WTC11 (cell line): Measurements from ENCODE around the gene PLPP1. TPM values are rescaled to one million over a fixed set of nuclear protein-coding genes. Genes with fewer than 3 reads are reported as not detected.
A peak's percentile ranks its signal among the peaks of the same experiment; 100 is the strongest.

ENCODE experiments used
- ATAC-seq: fragments of 200-7000 bp; cut with Tn5 transposase; 2 replicates; pipeline ENCODE4 v1.10.0; 2021; ENCODE audit warnings: mild to moderate bottlenecking, moderate library complexity
- CTCF ChIA-PET: fragments of 300-600 bp; sonication (Branson Sonifier 250); formaldehyde crosslinking; loops from one replicate; lab custom pipeline; 2021; ENCODE audit warnings: antibody characterized with exemption; lab: Charles Lee
- POLR2A ChIA-PET: fragments of 350-600 bp; sonication (Branson Sonifier 250); formaldehyde crosslinking; loops from one replicate; lab custom pipeline; 2021; ENCODE audit warnings: antibody characterized with exemption; lab: Charles Lee
- DNase-seq: peaks from one replicate; pipeline ENCODE4 v3.0.0; 2021; ENCODE audit warnings: low spot score
- H3K27ac Mint-ChIP-seq: 2 replicates; pipeline ENCODE4 v1.8.0; 2021; ENCODE audit warnings: mixed read lengths
- H3K27me3 Mint-ChIP-seq: 2 replicates; pipeline ENCODE4 v1.8.0; 2021; ENCODE audit warnings: low read depth, mild to moderate bottlenecking, moderate library complexity, mixed read lengths
- H3K36me3 Mint-ChIP-seq: 2 replicates; pipeline ENCODE4 v1.8.0; 2021; ENCODE audit warnings: mixed read lengths
- H3K4me1 Mint-ChIP-seq: 2 replicates; pipeline ENCODE4 v1.8.0; 2022; ENCODE audit warnings: mixed read lengths
- H3K4me3 Mint-ChIP-seq: 2 replicates; pipeline ENCODE4 v1.8.0; 2021; ENCODE audit warnings: mild to moderate bottlenecking, moderate library complexity, mixed read lengths
- H3K9me3 Mint-ChIP-seq: 2 replicates; pipeline ENCODE4 v1.8.0; 2021; ENCODE audit warnings: mixed read lengths
- ERG ChIP-seq: fragments of 250-450 bp; sonication (Bioruptor Pico); IDR thresholded peaks from 2 replicates; pipeline ENCODE4 v1.8.0; 2021; ENCODE audit warnings: mild to moderate bottlenecking
- FOXJ3 ChIP-seq: sonication (generic); formaldehyde crosslinking; IDR thresholded peaks from 2 replicates; pipeline ENCODE4 v1.9.0; 2021; ENCODE audit warnings: missing genetic modification reagents, mild to moderate bottlenecking, borderline replicate concordance
- MXD4 ChIP-seq: fragments of 250-450 bp; sonication (Bioruptor Pico); IDR thresholded peaks from 2 replicates; pipeline ENCODE4 v1.8.0; 2021; ENCODE audit warnings: mild to moderate bottlenecking, moderate library complexity, borderline replicate concordance
- NFATC4 ChIP-seq: fragments of 250-450 bp; sonication (Bioruptor Pico); IDR thresholded peaks from 2 replicates; pipeline ENCODE4 v1.9.0; 2021; ENCODE audit warnings: mild to moderate bottlenecking
- NFE2L1 ChIP-seq: sonication (generic); formaldehyde crosslinking; IDR thresholded peaks from 2 replicates; pipeline ENCODE4 v1.8.1; 2023; ENCODE audit warnings: missing genetic modification reagents
- NR2C2 ChIP-seq: sonication (generic); formaldehyde crosslinking; IDR thresholded peaks from 2 replicates; pipeline ENCODE4 v1.8.0; 2022; ENCODE audit warnings: mild to moderate bottlenecking, missing genetic modification reagents
- RELA ChIP-seq: sonication (generic); formaldehyde crosslinking; IDR thresholded peaks from 2 replicates; pipeline ENCODE4 v1.8.1; 2022; ENCODE audit warnings: missing genetic modification reagents, mild to moderate bottlenecking, borderline replicate concordance
- RORB ChIP-seq: fragments of 250-450 bp; sonication (Bioruptor Pico); IDR thresholded peaks from 2 replicates; pipeline ENCODE4 v1.9.0; 2021; ENCODE audit warnings: mild to moderate bottlenecking
- SMAD3 ChIP-seq: sonication (generic); formaldehyde crosslinking; IDR thresholded peaks from 2 replicates; pipeline ENCODE4 v1.8.0; 2022; ENCODE audit warnings: missing genetic modification reagents, mild to moderate bottlenecking, borderline replicate concordance
- SOX15 ChIP-seq: fragments of 250-450 bp; sonication (Bioruptor Pico); IDR thresholded peaks from 2 replicates; pipeline ENCODE4 v1.9.0; 2021; ENCODE audit warnings: mild to moderate bottlenecking
- ZBTB21 ChIP-seq: sonication (generic); formaldehyde crosslinking; IDR thresholded peaks from 2 replicates; pipeline ENCODE4 v1.8.1; 2023; ENCODE audit warnings: mild to moderate bottlenecking, missing genetic modification reagents, borderline replicate concordance
- ZNF121 ChIP-seq: sonication (generic); formaldehyde crosslinking; IDR thresholded peaks from 2 replicates; pipeline ENCODE4 v1.8.0; 2023; ENCODE audit warnings: missing genetic modification reagents
- ZNF138 ChIP-seq: sonication (generic); formaldehyde crosslinking; conservative IDR thresholded peaks from 2 replicates; pipeline ENCODE4 v1.8.1; 2022; ENCODE audit warnings: mild to moderate bottlenecking, moderate library complexity, missing genetic modification reagents
- ZNF219 ChIP-seq: sonication (generic); formaldehyde crosslinking; IDR thresholded peaks from 2 replicates; pipeline ENCODE4 v1.8.0; 2023; ENCODE audit warnings: missing genetic modification reagents, mild to moderate bottlenecking, borderline replicate concordance
- ZNF232 ChIP-seq: sonication (generic); formaldehyde crosslinking; IDR thresholded peaks from 2 replicates; pipeline ENCODE4 v1.8.0; 2022; ENCODE audit warnings: mild to moderate bottlenecking, missing genetic modification reagents
- total RNA-seq: library from RNA; stranded (reverse); gene quantifications from 3 replicates; pipeline ENCODE4 v1.2.3, GENCODE V29; 2021
- TF ChIP-seq, protein P1 (sequence below): fragments of 200-600 bp; IDR thresholded peaks from 2 replicates; pipeline ENCODE4 v1.8.0; 2022; ENCODE audit warnings: antibody characterized with exemption
- TF ChIP-seq, protein P2 (sequence below): sonication (generic); formaldehyde crosslinking; IDR thresholded peaks from 2 replicates; pipeline ENCODE4 v1.8.0; 2023; ENCODE audit warnings: missing genetic modification reagents
- TF ChIP-seq, protein P3 (sequence below): sonication (generic); formaldehyde crosslinking; IDR thresholded peaks from 2 replicates; pipeline ENCODE4 v1.8.0; 2022; ENCODE audit warnings: mild to moderate bottlenecking, missing genetic modification reagents
- TF ChIP-seq, protein P4 (sequence below): sonication (generic); formaldehyde crosslinking; IDR thresholded peaks from 2 replicates; pipeline ENCODE4 v1.8.1; 2022; ENCODE audit warnings: low read depth, mild to moderate bottlenecking, moderate library complexity, missing genetic modification reagents, borderline replicate concordance
- TF ChIP-seq, protein P5 (sequence below): fragments of 250-450 bp; sonication (Bioruptor Pico); IDR thresholded peaks from 2 replicates; pipeline ENCODE4 v1.9.0; 2021; ENCODE audit warnings: mild to moderate bottlenecking

PLPP1 gene
- total RNA-seq, 1 experiment from 2014 or later = 43.2 TPM

DNA sequence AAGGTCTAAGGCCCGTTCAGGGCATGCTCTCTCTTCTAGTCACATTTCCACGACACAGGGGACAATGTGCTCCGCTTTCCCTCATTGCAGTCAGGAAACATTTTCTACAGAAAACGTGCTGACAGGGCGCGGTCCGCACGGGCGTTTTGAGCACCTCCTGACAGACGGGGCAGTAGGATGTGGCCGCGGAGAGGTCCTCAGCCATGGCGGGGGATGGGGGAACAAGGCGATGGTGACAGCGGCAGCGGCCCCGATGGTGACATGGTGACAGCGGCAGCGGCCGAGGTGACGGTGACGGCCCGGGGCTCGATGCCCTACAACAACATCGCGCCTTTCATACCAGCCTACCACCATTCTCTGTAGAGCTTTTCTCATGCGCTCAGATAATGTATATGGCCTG is 4.1 kb downstream of the PLPP1 start:
- Mint-ChIP-seq H3K36me3 (peaks cover 4% of the 10 kb centered on the region; the same call in 1 of the 2 replicates), H3K4me3 (no peak overlapping the region), H3K9me3 (no peaks in the 10 kb centered on the region), H3K4me1 (peaks cover 56% of the 10 kb centered on the region), H3K27me3 (no peaks in the 10 kb centered on the region)
- peak; percentile 22 for DNase-seq
- POLR2A ChIA-PET = no interaction called here
- CTCF ChIA-PET = no interaction called here
- ATAC-seq = no peak
- TF ChIP-seq, protein P1, sequence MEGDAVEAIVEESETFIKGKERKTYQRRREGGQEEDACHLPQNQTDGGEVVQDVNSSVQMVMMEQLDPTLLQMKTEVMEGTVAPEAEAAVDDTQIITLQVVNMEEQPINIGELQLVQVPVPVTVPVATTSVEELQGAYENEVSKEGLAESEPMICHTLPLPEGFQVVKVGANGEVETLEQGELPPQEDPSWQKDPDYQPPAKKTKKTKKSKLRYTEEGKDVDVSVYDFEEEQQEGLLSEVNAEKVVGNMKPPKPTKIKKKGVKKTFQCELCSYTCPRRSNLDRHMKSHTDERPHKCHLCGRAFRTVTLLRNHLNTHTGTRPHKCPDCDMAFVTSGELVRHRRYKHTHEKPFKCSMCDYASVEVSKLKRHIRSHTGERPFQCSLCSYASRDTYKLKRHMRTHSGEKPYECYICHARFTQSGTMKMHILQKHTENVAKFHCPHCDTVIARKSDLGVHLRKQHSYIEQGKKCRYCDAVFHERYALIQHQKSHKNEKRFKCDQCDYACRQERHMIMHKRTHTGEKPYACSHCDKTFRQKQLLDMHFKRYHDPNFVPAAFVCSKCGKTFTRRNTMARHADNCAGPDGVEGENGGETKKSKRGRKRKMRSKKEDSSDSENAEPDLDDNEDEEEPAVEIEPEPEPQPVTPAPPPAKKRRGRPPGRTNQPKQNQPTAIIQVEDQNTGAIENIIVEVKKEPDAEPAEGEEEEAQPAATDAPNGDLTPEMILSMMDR = no peak
- 0 out of 2 replicates have a peak, but pooled peaks have one; percentile 29 for TF ChIP-seq ZNF121 (CRISPR knock-in tag)
- TF ChIP-seq, all 79 proteins: peak for 1
- 0 out of 2 replicates have a peak overlapping the region, but pooled peaks have one; percentile 5 for H3K27ac Mint-ChIP-seq

- Mint-ChIP-seq H3K27me3 (no peaks in the 10 kb centered on the region), H3K4me3 (no peak overlapping the region), H3K27ac (no peak overlapping the region), H3K4me1 (peaks cover 38% of the 10 kb centered on the region), H3K36me3 (0 out of 2 replicates have a peak, but pooled peaks cover 3% of the 10 kb centered on the region), H3K9me3 (no peaks in the 10 kb centered on the region)
- ChIA-PET CTCF (no interaction called here), POLR2A (no interaction called here)
- DNase-seq = no peak
- TF ChIP-seq MXD4 (CRISPR knock-in tag) (no peak), ERG (no peak), NFE2L1 (no peak), SMAD3 (CRISPR knock-in tag) (no peak), RORB (CRISPR knock-in tag) (no peak), SOX15 (CRISPR knock-in tag) (no peak), ZBTB21 (CRISPR knock-in tag) (no peak), NR2C2 (CRISPR knock-in tag) (no peak), RELA (CRISPR knock-in tag) (no peak), FOXJ3 (no peak), ZNF138 (CRISPR knock-in tag) (no peak), NFATC4 (CRISPR knock-in tag) (no peak), ZNF219 (CRISPR knock-in tag) (no peak), ZNF232 (CRISPR knock-in tag) (no peak)
- TF ChIP-seq, protein P2, sequence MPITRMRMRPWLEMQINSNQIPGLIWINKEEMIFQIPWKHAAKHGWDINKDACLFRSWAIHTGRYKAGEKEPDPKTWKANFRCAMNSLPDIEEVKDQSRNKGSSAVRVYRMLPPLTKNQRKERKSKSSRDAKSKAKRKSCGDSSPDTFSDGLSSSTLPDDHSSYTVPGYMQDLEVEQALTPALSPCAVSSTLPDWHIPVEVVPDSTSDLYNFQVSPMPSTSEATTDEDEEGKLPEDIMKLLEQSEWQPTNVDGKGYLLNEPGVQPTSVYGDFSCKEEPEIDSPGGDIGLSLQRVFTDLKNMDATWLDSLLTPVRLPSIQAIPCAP (CRISPR knock-in tag) = no peak
- TF ChIP-seq, protein P3, sequence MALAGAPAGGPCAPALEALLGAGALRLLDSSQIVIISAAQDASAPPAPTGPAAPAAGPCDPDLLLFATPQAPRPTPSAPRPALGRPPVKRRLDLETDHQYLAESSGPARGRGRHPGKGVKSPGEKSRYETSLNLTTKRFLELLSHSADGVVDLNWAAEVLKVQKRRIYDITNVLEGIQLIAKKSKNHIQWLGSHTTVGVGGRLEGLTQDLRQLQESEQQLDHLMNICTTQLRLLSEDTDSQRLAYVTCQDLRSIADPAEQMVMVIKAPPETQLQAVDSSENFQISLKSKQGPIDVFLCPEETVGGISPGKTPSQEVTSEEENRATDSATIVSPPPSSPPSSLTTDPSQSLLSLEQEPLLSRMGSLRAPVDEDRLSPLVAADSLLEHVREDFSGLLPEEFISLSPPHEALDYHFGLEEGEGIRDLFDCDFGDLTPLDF (CRISPR knock-in tag) = no peak
- TF ChIP-seq, protein P4, sequence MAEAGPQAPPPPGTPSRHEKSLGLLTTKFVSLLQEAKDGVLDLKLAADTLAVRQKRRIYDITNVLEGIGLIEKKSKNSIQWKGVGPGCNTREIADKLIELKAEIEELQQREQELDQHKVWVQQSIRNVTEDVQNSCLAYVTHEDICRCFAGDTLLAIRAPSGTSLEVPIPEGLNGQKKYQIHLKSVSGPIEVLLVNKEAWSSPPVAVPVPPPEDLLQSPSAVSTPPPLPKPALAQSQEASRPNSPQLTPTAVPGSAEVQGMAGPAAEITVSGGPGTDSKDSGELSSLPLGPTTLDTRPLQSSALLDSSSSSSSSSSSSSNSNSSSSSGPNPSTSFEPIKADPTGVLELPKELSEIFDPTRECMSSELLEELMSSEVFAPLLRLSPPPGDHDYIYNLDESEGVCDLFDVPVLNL (CRISPR knock-in tag) = no peak
- TF ChIP-seq, protein P1 = no peak
- TF ChIP-seq, protein P5, sequence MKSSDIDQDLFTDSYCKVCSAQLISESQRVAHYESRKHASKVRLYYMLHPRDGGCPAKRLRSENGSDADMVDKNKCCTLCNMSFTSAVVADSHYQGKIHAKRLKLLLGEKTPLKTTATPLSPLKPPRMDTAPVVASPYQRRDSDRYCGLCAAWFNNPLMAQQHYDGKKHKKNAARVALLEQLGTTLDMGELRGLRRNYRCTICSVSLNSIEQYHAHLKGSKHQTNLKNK (CRISPR knock-in tag) = no peak
- TF ChIP-seq, all 79 proteins: peak for 0
- no peak for ATAC-seq
Measured at GRCh38 chr5:55524816-55525215, 9.9 kb downstream of the PLPP1 start.
